NCI-H510A treated with DMSO at 0.1 percent for 48 hours (cell line): ENCODE measurements around the gene FBXW11.
"Not testable (repeated sequence)": the region's sequence is repeated elsewhere in the genome, so short reads cannot be mapped to it uniquely, and the experiment has no call there.

Source experiments
- DNase-seq: peaks from one replicate; lab custom pipeline; 2025; lab: John Stamatoyannopoulos, UW

FBXW11 gene

DNA sequence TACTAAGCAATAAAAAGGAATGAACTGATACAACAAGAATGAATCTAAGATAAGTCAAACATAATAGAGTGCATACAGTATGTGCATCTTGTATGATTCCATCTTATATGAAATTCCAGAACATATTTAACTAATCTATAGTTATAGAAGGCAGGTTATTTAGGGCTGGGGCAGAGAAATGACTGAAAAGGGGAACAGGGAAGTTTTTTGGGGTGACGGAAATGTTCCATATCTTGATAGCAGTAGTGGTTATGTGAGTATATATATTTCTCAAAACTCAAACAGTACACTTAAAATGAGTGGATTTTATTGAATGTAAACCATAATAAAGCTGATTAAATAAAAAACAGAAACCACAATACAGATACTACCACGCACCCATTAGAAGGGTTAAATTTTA is 24.6 kb downstream of the FBXW11 start:
- no peak for DNase-seq

- no peak for DNase-seq
Measured at GRCh38 chr5:171980792-171981191, 25.6 kb downstream of the FBXW11 start.

DNA sequence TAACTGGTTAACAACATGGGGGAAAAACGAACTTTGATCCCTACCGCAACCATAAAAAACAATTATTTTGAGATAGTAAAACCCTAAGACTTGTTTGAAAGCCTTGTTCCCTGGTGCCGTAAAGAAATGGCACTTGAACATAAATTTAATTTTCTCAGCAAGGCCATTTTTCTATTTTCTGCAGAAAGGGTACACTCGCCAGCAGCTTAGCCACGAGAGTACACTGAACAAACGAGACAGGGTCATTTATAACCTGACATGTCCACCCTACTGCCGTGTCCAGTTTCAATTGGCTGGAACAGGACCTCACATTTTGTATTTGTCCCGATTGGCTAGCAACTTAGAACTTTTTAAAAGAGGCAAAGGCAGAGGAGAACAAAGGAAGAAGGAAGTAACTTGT is 26.8 kb downstream of the FBXW11 start:
- DNase-seq, result no peak

- no peak for DNase-seq
Measured at GRCh38 chr5:171978519-171978918, 27.9 kb downstream of the FBXW11 start.

GRCh38 chr5:171978016-171978415 is 28.4 kb downstream of the FBXW11 start:
- DNase-seq, result no peak

DNA sequence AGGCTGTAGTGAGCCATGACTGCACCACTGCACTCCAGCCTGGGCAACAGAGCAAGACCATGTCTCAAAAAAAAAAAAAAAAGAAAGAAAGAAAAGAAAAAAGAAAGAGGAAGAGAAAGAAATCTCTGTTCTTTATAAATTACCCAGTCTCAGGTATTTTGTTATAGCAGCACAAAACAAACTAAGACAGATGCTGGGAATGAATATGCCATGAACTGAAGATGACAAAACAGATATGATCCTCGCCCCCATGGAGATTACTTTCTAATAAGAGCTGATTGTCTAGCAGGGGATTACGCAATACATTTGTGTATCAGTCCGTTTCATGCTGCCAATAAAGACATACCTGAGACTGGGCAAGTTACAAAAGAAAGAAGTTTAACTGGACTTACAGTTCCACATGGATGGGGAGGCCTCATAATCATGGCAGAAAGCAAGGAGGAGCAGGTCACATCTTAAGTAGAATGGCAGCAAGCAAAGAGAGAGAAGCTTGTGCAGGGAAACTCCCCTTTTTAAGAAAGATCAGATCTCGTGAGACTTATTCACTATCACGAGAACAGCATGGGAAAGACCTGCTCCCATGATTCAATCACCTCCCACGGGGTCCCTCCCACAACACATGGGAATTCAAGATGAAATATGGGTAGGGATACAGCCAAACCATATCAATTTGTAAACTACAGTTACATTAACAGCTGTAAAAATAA is 29.0 kb downstream of the FBXW11 start:
- DNase-seq, result not testable (repeated sequence)

DNA sequence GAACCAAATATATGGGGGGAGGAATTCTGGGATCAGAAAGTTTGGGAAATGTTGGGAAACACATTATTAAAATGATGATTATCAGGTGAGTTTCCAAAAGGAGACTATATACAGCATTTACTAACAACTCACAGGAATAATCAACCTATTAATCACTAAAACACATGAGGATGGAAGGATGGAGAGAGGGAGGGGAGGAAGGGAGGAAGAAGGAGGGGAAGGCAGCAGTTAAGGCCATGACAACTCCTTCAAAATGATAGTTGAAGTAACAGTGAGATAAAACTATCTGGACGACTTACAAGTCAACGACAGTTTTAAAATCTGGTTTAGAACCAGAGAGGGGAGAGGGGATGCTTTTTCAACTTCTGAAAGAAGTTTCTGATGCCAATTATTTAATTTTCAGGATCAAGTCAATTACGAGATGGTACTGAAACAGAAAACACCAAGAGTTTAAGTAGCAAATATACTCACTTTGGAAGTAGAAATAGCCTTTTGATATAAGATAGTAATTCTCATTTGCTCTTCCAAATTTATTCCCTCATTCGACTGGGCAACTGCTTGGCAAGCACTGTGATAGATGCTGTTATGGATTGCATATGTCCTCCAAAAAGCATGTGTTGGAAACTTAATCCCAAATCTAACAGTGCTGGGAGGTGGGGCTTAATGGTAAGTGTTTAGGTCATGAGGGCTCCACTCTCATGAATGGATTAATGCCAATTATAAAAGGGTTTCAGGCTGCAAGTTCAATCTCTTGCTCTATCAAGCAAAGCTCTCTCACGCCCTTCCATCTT is 30.4 kb downstream of the FBXW11 start:
- DNase-seq, result no peak

DNA sequence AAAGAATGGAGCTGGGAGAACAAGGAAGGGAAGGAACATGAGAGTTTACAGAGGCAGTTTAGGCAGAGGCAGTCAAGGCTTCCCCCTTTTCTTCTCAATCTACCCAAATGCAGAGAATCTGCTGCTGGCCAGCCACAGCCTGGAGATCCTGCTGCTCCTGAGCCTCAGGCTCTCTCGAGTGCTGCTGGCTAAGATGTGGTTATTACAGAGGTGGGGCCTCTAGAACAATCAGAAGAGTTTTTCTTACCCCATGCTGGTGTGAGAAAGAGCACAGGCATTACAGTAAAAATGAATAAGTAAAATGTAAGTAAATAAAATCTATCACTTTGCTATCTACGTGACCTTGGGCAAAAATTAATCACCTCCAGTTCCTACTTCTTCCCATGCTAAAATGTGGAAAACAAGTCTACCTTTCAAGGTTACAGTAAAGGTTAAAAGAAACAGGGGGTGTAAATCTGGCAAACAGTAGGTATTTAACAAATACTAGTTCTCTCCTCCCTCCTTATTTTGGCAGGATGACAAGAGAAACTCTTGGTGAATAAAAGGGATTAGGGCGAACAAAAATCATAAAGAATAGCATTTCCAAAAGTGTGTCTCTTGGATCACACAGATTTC is 31.1 kb downstream of the FBXW11 start:
- DNase-seq, result no peak

DNA sequence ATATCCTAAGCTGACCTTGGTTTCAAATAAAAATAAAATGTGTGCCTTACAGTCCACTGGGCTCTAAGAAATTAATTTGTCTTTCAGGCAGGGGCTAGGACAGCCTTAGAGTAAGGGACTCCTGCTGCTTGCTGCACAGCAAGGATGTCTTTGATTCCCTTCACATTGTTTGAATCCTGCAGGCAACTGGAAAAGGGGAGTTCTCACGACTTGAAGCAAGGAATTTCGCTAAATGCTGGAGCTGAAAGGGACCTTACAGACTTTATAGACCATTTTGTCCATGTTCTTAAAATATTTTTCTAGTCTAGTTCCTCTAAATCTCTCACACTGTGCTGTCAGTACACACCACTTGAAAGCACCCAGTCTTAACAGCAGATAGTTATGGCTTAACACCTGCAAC is 35.6 kb downstream of the FBXW11 start:
- no peak for DNase-seq

DNA sequence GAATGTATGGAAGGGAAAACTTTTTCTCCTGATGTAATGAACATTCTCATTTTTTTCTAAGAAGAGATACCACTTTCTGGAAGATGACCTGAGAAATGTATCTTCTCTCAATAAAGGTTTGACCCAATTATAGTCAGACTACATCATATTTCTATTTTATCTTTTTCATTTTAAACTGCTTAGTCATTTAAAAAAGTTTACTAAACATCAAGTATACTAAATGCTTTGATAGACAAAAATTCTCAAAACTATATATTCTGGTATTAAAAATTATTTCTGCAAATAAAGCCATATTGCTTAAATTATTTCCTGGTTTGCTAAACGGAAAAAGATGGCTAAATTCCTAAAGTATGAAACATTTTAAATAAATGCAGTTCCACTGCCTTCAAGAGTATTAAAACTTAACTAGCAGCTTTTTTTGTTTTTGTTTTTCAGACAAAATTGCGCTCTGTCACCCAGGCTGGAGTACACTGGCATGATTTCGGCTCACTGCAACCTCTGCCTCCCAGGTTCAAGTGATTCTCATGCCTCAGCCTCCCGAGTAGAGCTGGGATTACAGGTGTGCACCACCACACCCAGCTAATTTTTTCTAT is 37.1 kb downstream of the FBXW11 start:
- DNase-seq, result no peak

DNA sequence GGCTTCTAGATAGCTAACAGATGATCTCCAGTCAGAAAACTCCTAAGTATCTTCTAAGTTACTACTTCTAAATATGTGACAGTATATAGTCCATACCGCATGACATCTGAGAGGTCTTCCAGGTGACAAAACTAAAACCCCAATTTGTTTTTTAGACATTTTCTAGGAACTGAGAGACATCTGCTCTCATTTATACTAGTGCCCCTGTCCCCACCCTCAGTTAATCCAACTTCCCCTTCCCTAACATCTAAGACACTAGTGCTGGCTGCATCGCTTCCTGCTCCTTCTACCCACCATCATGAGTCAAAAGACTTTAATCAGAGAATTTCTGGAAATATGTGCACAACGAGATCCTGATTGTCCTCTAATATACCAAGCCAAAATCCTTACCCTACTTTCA is 37.9 kb downstream of the FBXW11 start:
- DNase-seq, result no peak

- no peak for DNase-seq
Measured at GRCh38 chr5:171966964-171967363, 39.5 kb downstream of the FBXW11 start.

DNA sequence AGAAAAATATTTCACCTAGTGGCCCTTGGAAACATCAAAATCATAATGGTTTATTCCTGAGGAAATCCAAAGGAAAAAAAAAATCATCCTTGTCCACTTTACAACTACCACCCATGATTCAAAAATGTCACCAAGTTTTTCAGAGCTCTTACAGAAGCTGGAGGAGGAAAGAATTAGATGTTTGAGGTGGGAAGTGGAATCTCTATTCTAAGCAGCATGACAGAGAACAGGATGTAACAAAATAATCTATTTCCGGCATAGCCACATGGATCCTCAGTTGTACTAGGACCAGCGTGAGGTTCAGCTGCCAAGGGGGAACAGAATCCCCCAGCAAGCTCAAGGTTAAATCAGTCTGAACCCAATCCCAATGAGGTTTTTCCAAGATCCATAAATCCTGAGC is 40.2 kb downstream of the FBXW11 start:
- no peak for DNase-seq

GRCh38 chr5:171965745-171966144 is 40.7 kb downstream of the FBXW11 start:
- DNase-seq, result no peak

GRCh38 chr5:171963416-171963815 is 43.0 kb downstream of the FBXW11 start:
- DNase-seq, result no peak

DNA sequence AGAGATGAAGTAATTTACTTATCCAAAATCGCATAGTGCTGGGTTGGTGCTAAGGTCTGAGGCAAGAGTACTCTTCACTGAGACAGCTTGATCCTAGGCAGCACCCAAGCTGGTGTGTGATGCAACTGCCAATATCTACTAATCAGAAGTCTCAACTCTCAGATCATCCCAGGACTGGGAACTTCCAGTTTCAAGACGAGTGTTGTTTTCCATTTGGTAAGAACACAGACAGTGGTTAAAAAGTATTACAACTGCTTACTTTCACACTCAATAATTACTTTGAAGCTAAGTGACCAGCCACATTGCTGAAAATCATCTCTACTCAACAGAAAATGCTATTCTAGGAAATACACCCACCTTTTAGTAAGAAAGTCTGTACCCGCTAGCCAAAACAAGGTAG is 45.3 kb downstream of the FBXW11 start:
- DNase-seq, result no peak

- no peak for DNase-seq
Measured at GRCh38 chr5:171957591-171958251, 48.7 kb downstream of the FBXW11 start.

DNA sequence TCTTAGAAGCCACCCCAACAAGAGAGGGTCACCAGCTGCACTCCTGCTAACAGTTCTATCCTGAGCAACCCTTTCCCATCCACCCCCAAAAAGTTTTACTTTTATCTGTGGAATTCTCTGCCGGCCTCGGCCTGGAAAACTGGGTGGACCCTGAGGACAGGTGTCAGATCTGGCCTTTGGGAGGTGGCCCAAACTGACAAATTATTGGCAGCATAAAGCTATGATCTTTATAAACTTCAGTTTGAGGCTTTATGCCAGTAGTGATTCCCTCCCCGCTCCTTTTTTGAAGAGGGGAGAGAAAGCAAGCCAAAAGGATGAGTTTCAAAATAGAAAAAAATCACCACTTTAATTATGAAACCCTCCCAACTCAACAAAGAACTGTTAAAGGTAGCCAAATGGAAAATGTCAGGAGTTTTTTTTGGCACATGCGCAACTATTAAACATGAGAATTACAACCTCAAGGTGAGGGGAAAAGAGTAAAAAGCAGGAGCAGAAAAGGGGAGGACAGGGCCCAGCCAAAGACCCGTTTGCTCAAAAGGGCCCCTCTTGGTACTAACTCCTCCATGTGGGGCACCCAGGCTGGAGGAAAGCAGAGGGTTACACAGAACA is 49.4 kb downstream of the FBXW11 start:
- DNase-seq, result no peak

- DNase-seq, result no peak
Measured at GRCh38 chr5:171956314-171956713, 50.1 kb downstream of the FBXW11 start.

GRCh38 chr5:171955761-171956160 is 50.7 kb downstream of the FBXW11 start:
- no peak for DNase-seq

- DNase-seq, result no peak
Measured at GRCh38 chr5:171954721-171955120, 51.7 kb downstream of the FBXW11 start.
